Measurements from ENCODE around the gene LRP5. TPM values are rescaled to one million over a fixed set of nuclear protein-coding genes. Genes with fewer than 3 reads are reported as not detected.
A peak's percentile ranks its signal among the peaks of the same experiment; 100 is the strongest.

The LRP5 gene
- total and polyA plus RNA-seq, 9 of the 15 experiments (the other 6 are each of a cell fraction or from before 2014, with no cell fraction given): 0.48 to 44.2 (median 13.5) TPM

DNA sequence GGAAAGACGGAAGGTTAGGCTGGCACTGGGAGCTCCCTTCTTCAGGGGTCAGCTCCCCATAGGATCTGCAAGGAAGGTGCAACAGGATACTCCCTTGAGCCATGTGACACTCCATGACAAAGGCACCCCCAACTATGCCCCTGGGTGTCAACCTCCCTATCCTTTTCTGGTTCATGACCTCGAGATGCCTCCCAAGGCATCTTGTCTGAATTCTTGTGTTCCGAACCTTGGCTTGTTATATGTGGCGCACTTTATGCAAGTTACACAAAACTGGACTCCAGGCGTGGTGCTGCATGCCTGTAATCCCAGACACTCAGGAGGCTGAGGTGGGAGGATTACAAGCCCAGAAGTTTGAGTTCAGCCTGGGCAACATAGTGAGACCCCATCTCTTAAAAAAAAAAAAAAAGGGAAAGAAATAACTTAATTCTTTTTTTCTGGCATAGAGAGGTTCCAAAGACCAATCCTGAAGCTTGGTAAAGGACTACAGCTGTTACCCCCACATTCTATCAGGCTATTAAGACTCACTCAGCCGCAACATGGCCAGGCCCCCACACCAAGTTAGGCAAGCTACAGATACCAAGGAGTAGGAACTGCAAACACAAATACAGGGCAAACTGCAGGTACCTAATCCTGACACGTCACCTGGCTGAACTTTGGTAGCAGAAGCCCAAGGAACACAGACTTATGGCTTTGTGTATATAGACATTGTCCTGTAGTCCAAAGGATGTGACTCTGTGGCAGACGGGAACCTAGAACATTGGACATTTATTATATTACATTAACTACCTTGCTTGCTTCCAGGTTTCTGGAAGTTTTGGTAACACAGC is 42.0 kb upstream of the LRP5 start (continued):
- TF ChIP-seq CREB3 (tag; conservative IDR thresholded peaks at IDR 0.05; ENCODE audit: low read depth): no peak
- TF ChIP-seq NRF1 (conservative IDR thresholded peaks at IDR 0.05 in 1 of 2, IDR thresholded peaks at IDR 0.05 in 1 of 2): no peak
- TF ChIP-seq, protein P1, sequence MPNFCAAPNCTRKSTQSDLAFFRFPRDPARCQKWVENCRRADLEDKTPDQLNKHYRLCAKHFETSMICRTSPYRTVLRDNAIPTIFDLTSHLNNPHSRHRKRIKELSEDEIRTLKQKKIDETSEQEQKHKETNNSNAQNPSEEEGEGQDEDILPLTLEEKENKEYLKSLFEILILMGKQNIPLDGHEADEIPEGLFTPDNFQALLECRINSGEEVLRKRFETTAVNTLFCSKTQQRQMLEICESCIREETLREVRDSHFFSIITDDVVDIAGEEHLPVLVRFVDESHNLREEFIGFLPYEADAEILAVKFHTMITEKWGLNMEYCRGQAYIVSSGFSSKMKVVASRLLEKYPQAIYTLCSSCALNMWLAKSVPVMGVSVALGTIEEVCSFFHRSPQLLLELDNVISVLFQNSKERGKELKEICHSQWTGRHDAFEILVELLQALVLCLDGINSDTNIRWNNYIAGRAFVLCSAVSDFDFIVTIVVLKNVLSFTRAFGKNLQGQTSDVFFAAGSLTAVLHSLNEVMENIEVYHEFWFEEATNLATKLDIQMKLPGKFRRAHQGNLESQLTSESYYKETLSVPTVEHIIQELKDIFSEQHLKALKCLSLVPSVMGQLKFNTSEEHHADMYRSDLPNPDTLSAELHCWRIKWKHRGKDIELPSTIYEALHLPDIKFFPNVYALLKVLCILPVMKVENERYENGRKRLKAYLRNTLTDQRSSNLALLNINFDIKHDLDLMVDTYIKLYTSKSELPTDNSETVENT (CRISPR knock-in tag; IDR thresholded peaks at IDR 0.05): no peak
- TF ChIP-seq TRIM24 (IDR thresholded peaks at IDR 0.05): no peak
- TF ChIP-seq, protein P2, sequence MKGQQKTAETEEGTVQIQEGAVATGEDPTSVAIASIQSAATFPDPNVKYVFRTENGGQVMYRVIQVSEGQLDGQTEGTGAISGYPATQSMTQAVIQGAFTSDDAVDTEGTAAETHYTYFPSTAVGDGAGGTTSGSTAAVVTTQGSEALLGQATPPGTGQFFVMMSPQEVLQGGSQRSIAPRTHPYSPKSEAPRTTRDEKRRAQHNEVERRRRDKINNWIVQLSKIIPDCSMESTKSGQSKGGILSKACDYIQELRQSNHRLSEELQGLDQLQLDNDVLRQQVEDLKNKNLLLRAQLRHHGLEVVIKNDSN (CRISPR knock-in tag; IDR thresholded peaks at IDR 0.05): peak; percentile 49; the same call in 1 of the 2 replicates
- no peak for TF ChIP-seq TARDBP (IDR thresholded peaks at IDR 0.05)
- TF ChIP-seq NR2C2 (CRISPR knock-in tag; IDR thresholded peaks at IDR 0.05): no peak
- peak; percentile 32; the same call in 1 of the 2 replicates for TF ChIP-seq NR2C2 (tag; IDR thresholded peaks at IDR 0.05)
- TF ChIP-seq, protein P3, sequence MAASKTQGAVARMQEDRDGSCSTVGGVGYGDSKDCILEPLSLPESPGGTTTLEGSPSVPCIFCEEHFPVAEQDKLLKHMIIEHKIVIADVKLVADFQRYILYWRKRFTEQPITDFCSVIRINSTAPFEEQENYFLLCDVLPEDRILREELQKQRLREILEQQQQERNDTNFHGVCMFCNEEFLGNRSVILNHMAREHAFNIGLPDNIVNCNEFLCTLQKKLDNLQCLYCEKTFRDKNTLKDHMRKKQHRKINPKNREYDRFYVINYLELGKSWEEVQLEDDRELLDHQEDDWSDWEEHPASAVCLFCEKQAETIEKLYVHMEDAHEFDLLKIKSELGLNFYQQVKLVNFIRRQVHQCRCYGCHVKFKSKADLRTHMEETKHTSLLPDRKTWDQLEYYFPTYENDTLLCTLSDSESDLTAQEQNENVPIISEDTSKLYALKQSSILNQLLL (CRISPR knock-in tag; IDR thresholded peaks at IDR 0.05; ENCODE audit: borderline replicate concordance): no peak
- no peak for TF ChIP-seq NUFIP1 (IDR thresholded peaks at IDR 0.05; ENCODE audit: partially characterized antibody)
- TF ChIP-seq, protein P4, sequence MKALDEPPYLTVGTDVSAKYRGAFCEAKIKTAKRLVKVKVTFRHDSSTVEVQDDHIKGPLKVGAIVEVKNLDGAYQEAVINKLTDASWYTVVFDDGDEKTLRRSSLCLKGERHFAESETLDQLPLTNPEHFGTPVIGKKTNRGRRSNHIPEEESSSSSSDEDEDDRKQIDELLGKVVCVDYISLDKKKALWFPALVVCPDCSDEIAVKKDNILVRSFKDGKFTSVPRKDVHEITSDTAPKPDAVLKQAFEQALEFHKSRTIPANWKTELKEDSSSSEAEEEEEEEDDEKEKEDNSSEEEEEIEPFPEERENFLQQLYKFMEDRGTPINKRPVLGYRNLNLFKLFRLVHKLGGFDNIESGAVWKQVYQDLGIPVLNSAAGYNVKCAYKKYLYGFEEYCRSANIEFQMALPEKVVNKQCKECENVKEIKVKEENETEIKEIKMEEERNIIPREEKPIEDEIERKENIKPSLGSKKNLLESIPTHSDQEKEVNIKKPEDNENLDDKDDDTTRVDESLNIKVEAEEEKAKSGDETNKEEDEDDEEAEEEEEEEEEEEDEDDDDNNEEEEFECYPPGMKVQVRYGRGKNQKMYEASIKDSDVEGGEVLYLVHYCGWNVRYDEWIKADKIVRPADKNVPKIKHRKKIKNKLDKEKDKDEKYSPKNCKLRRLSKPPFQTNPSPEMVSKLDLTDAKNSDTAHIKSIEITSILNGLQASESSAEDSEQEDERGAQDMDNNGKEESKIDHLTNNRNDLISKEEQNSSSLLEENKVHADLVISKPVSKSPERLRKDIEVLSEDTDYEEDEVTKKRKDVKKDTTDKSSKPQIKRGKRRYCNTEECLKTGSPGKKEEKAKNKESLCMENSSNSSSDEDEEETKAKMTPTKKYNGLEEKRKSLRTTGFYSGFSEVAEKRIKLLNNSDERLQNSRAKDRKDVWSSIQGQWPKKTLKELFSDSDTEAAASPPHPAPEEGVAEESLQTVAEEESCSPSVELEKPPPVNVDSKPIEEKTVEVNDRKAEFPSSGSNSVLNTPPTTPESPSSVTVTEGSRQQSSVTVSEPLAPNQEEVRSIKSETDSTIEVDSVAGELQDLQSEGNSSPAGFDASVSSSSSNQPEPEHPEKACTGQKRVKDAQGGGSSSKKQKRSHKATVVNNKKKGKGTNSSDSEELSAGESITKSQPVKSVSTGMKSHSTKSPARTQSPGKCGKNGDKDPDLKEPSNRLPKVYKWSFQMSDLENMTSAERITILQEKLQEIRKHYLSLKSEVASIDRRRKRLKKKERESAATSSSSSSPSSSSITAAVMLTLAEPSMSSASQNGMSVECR (CRISPR knock-in tag; IDR thresholded peaks at IDR 0.05): no peak
- no peak for TF ChIP-seq CBFB (CRISPR knock-in tag; IDR thresholded peaks at IDR 0.05)
- TF ChIP-seq WHSC1 (IDR thresholded peaks at IDR 0.05; ENCODE audit: low read length): no peak
- no peak for TF ChIP-seq CEBPG (CRISPR knock-in tag; IDR thresholded peaks at IDR 0.05)
- TF ChIP-seq CEBPG (tag; conservative IDR thresholded peaks at IDR 0.05 in 1 of 2, IDR thresholded peaks at IDR 0.05 in 1 of 2): no peak
- no peak for TF ChIP-seq ZNF184 (CRISPR knock-in tag; IDR thresholded peaks at IDR 0.05)
- no peak for TF ChIP-seq DMBX1 (CRISPR knock-in tag; IDR thresholded peaks at IDR 0.05; ENCODE audit: borderline replicate concordance)
- TF ChIP-seq XRCC4 (IDR thresholded peaks at IDR 0.05; ENCODE audit: extremely low read depth, insufficient read depth, insufficient read length): no peak

All from K562 (cell line).